Measurements from ENCODE around the gene PNMA6E. TPM values are rescaled to one million over a fixed set of nuclear protein-coding genes. Genes with fewer than 3 reads are reported as not detected.

PNMA6E gene
- total and polyA plus RNA-seq, 2 donors (not counting 1 experiment from before 2014, with no cell fraction given) = not detected

DNA sequence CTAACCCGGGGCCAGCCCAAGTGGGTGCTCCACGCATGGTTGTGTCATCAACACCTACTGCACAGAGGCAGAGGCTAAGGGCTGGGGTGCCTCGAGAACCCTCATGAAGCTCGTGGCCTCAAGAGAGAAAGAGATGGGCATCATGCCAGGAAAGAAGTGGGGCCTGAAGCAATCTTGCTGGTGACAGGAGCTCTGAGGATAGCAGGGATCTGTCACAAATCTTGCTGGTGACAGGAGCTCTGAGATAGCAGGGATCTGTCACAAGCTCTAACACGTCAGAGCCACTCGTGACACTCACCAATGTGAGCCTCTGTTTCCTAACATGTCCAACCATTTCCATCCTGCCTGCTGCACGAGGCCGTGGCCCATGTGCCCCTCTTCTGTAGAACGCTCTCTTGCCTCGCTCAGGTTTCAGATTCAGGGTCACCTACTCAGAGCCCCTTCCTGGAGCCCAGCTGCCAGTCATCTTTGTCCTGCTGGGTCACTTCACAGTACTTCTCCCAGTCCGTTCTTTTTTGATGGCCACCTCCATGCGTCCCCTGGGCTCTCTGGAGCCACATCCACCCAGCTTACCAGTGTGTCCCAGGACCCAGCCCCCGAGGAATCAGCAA lies 21.1 kb downstream of the PNMA6E start:
- H3K4me2 ChIP-seq (replicated peaks; ENCODE audit: low read depth, low read length, poor library complexity, severe bottlenecking) = no peak overlapping the region
- H3K79me2 ChIP-seq (ENCODE audit: control insufficient read depth, insufficient read depth, low read length) = no peaks in the 10 kb centered on the region
- Mint-ChIP-seq H3K4me3 (no peak overlapping the region), H3K9me3 (ENCODE audit: insufficient read depth) (no peaks in the 10 kb centered on the region), H3K4me1 (no peaks in the 10 kb centered on the region), H3K27ac (no peak overlapping the region), H3K27me3 (no peaks in the 10 kb centered on the region)
- no peaks in the 10 kb centered on the region for H4K20me1 ChIP-seq (ENCODE audit: control insufficient read depth, insufficient read depth, low read length, poor library complexity, severe bottlenecking)
- no peak overlapping the region for H2AFZ ChIP-seq (ENCODE audit: insufficient read depth, low read depth, low read length, poor library complexity, severe bottlenecking)
- TF ChIP-seq, protein P1, sequence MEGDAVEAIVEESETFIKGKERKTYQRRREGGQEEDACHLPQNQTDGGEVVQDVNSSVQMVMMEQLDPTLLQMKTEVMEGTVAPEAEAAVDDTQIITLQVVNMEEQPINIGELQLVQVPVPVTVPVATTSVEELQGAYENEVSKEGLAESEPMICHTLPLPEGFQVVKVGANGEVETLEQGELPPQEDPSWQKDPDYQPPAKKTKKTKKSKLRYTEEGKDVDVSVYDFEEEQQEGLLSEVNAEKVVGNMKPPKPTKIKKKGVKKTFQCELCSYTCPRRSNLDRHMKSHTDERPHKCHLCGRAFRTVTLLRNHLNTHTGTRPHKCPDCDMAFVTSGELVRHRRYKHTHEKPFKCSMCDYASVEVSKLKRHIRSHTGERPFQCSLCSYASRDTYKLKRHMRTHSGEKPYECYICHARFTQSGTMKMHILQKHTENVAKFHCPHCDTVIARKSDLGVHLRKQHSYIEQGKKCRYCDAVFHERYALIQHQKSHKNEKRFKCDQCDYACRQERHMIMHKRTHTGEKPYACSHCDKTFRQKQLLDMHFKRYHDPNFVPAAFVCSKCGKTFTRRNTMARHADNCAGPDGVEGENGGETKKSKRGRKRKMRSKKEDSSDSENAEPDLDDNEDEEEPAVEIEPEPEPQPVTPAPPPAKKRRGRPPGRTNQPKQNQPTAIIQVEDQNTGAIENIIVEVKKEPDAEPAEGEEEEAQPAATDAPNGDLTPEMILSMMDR (IDR thresholded peaks at IDR 0.05) = no peak
- TF ChIP-seq EZH2 (IDR thresholded peaks at IDR 0.05; ENCODE audit: borderline replicate concordance, insufficient read depth, low read depth, low read length, poor library complexity, severe bottlenecking) = no peak
- H3K4me1 ChIP-seq (ENCODE audit: control insufficient read depth in 2 of 2, insufficient read depth in 2 of 2, low read length in 2 of 2) = no peaks in the 10 kb centered on the region
- ChIA-PET CTCF (interaction anchor here (0.6 kb wide), 1 partner anchor 61 kb away, joined by 3 read pairs; no protein-coding TSS in a partner anchor), POLR2A (no interaction called here)
- H3K9ac ChIP-seq (ENCODE audit: low read length) = no peak overlapping the region
- H3K27me3 ChIP-seq (replicated peaks in 1 of 4; ENCODE audit: control extremely low read depth in 1 of 4, control insufficient read depth in 3 of 4, insufficient read depth in 4 of 4, low read length in 3 of 4) = peaks cover 0 to 3% (median 0%) of the 10 kb centered on the region in 4 experiments
- no peak overlapping the region for H3K27ac ChIP-seq (ENCODE audit: low read length in 2 of 2)
- no peak for DNase-seq
- H3K36me3 ChIP-seq (replicated peaks in 1 of 2; ENCODE audit: control extremely low read depth in 1 of 2, control insufficient read depth in 1 of 2, extremely low read depth in 1 of 2, insufficient read depth in 2 of 2, low read length in 1 of 2) = no peaks in the 10 kb centered on the region
- intact Hi-C loops (cut with micrococcal nuclease) = no loop called here
- no peak for ATAC-seq (ENCODE audit: low read depth)
- 73% methylated on average over 10 of the region's 13 CpGs for WGBS (ENCODE audit: insufficient coverage)
- no peaks in the 10 kb centered on the region for H3K9me3 ChIP-seq (ENCODE audit: control extremely low read depth in 1 of 3, control insufficient read depth in 2 of 3, insufficient read depth in 1 of 3, low read length in 2 of 3)
- H3K4me3 ChIP-seq (ENCODE audit: control extremely low read depth in 1 of 5, extremely low read depth in 1 of 5, insufficient read depth in 1 of 5, low read depth in 2 of 5, low read length in 4 of 5) = no peak overlapping the region

DNA sequence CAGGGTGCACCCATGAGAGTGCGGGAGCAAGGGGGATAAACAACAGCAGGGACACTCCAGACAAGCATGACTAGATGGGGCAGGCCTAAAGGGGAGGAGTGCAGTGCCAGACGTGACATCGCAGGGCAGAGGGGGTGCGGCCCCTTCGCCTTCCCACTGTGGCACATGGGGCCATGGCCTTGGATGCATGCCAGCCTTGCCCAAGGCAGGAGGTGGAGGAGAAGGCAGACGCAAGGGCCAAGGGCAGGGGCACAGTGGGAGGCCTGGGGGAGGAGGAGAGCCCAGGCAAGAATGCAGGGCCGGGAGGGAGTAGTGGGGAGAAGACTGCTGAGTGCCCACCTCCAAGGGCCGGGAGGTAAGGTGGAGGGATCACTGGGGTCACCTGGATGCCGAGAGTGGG lies 21.6 kb downstream of the PNMA6E start:
- Histone ChIP-seq H3K9me3 (ENCODE audit: control extremely low read depth in 1 of 3, control insufficient read depth in 2 of 3, insufficient read depth in 1 of 3, low read length in 2 of 3) (no peaks in the 10 kb centered on the region), H3K36me3 (replicated peaks in 1 of 2; ENCODE audit: control extremely low read depth in 1 of 2, control insufficient read depth in 1 of 2, extremely low read depth in 1 of 2, insufficient read depth in 2 of 2, low read length in 1 of 2) (no peaks in the 10 kb centered on the region), H3K9ac (ENCODE audit: low read length) (no peak overlapping the region), H3K27me3 (replicated peaks in 1 of 4; ENCODE audit: control extremely low read depth in 1 of 4, control insufficient read depth in 3 of 4, insufficient read depth in 4 of 4, low read length in 3 of 4) (peaks cover 0 to 3% (median 0%) of the 10 kb centered on the region in 4 experiments), H3K79me2 (ENCODE audit: control insufficient read depth, insufficient read depth, low read length) (no peaks in the 10 kb centered on the region), H3K4me2 (replicated peaks; ENCODE audit: low read depth, low read length, poor library complexity, severe bottlenecking) (no peak overlapping the region), H3K4me1 (ENCODE audit: control insufficient read depth in 2 of 2, insufficient read depth in 2 of 2, low read length in 2 of 2) (no peaks in the 10 kb centered on the region), H4K20me1 (ENCODE audit: control insufficient read depth, insufficient read depth, low read length, poor library complexity, severe bottlenecking) (no peaks in the 10 kb centered on the region), H2AFZ (ENCODE audit: insufficient read depth, low read depth, low read length, poor library complexity, severe bottlenecking) (no peak overlapping the region), H3K4me3 (ENCODE audit: control extremely low read depth in 1 of 5, extremely low read depth in 1 of 5, insufficient read depth in 1 of 5, low read depth in 2 of 5, low read length in 4 of 5) (no peak overlapping the region), H3K27ac (ENCODE audit: low read length in 2 of 2) (no peak overlapping the region)
- no peaks in the 10 kb centered on the region for H3K27me3 Mint-ChIP-seq
- 100% methylated on average over 7 of the region's 9 CpGs for WGBS (ENCODE audit: insufficient coverage)
- no peak overlapping the region for H3K27ac Mint-ChIP-seq
- ChIA-PET POLR2A (no interaction called here), CTCF (no interaction called here)
- TF ChIP-seq, protein P1 (IDR thresholded peaks at IDR 0.05) = no peak
- TF ChIP-seq EZH2 (IDR thresholded peaks at IDR 0.05; ENCODE audit: borderline replicate concordance, insufficient read depth, low read depth, low read length, poor library complexity, severe bottlenecking) = no peak
- no peaks in the 10 kb centered on the region for H3K9me3 Mint-ChIP-seq (ENCODE audit: insufficient read depth)
- no peak overlapping the region for H3K4me3 Mint-ChIP-seq
- intact Hi-C loops (cut with micrococcal nuclease) = no loop called here
- DNase-seq = no peak
- H3K4me1 Mint-ChIP-seq = no peaks in the 10 kb centered on the region
- no peak for ATAC-seq (ENCODE audit: low read depth)

All from B cell (primary cell).